Stimulated activated effector memory CD8-positive, alpha-beta T cell treated with anti-CD3 and anti-CD28 coated beads, Interleukin-12 subunit alpha, Interleukin-12 subunit beta, amount 100 ng/mL, for 72 hours (primary cell): ENCODE measurements around the gene ZMYM2.
"Not testable (repeated sequence)": the region's sequence is repeated elsewhere in the genome, so short reads cannot be mapped to it uniquely, and the experiment has no call there.

Source experiments
- ATAC-seq: fragments of 150-1000 bp; cut with Tn5 transposase; 2 replicates; pipeline ENCODE4 v1.10.0; 2021
- DNase-seq, 2 donors: peaks; one replicate each; pipeline ENCODE4 v3.0.0; 2021 to 2022; ENCODE audit warnings: low spot score in 2 of 2
- H3K27ac Mint-ChIP-seq: one replicate; pipeline ENCODE4 v1.8.0; 2022; ENCODE audit warnings: mild to moderate bottlenecking, mixed read lengths
- H3K36me3 Mint-ChIP-seq: one replicate; pipeline ENCODE4 v1.8.0; 2022; ENCODE audit warnings: mild to moderate bottlenecking, mixed read lengths
- H3K4me1 Mint-ChIP-seq: one replicate; pipeline ENCODE4 v1.8.0; 2022; ENCODE audit warnings: mixed read lengths
- H3K4me3 Mint-ChIP-seq: one replicate; pipeline ENCODE4 v1.8.0; 2022; ENCODE audit warnings: mild to moderate bottlenecking, mixed read lengths
- H3K9me3 Mint-ChIP-seq: one replicate; pipeline ENCODE4 v1.8.0; 2022; ENCODE audit warnings: mixed read lengths

The ZMYM2 gene

DNA sequence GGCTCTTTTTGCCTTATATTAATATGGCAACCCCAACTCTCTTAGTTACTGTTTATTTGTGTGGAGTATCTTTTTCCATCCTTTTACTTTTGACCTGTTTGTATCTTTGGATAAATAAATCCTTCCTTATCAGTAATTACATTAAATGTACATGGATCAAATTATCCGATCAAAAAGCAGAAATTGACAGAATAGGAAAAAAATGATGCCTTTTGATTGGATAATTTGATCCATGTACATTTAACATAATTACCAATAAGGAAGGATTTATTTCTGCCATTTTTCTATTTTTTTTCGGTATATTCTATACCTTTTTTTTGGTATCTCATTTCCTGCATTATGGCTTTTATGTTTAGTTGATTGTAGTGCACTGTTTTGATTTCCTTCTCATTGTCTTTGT lies 57.2 kb downstream of the ZMYM2 start:
- ATAC-seq (no peak), DNase-seq (no peak)
- Mint-ChIP-seq H3K9me3 (peaks cover 16% of the 10 kb centered on the region), H3K4me1 (peaks cover 25% of the 10 kb centered on the region), H3K27ac (no peak overlapping the region), H3K4me3 (no peak overlapping the region), H3K36me3 (peaks cover 98% of the 10 kb centered on the region)

DNA sequence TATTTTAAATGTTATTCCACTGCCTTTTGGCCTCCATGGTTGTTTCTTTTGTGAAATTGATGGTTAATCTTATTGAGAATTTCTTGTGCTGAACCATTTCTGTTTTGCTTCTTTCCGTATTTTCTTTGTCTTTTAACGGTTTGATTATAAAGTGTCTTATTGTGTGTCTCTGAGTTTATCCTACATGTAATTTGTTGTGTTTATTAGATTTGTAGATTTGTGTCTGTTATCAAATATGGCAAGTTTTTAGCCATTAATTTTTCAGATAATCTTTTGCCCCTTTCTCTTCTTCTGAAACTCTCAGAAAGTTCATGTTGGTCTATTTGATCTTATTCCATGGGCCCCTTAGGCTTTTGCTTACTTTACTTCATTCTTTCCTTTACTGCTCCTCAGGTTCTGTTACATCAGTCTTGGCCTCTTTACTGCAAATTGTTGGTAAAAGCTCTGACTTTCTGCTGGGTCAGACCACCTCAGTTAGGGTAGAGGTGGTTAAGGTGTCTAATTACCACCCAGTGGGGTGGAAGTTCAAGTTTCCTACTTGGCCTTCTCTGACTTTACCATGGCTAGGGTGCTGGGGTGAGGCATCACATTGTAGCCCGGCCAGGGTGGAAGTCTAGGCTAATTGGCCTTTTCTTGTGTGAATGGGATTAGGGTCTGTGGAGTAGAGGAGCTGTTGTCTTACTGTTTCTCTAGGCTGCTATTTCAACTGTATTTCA lies 58.3 kb downstream of the ZMYM2 start:
- Mint-ChIP-seq H3K4me1 (peaks cover 32% of the 10 kb centered on the region), H3K36me3 (peaks cover 98% of the 10 kb centered on the region), H3K27ac (no peak overlapping the region), H3K9me3 (peaks cover 16% of the 10 kb centered on the region), H3K4me3 (no peak overlapping the region)
- DNase-seq (no peak), ATAC-seq (no peak)

DNA sequence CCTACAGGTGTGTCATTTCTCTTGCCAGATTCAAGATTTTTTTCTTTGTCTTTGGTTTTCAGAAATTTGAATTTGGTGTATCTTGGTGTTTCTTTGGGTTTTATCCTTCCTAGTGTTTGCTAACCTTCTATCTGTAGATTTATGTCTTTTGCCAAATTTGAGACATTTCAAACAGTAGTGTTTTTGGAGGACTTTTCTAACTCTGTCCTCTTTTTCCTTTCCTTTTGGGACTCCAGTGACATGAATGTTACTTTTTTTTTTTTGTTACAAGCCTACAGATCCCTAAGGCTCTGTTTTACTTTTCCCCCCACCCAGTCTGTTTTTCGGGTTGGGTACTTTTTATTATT lies 58.8 kb downstream of the ZMYM2 start:
- H3K9me3 Mint-ChIP-seq = peaks cover 16% of the 10 kb centered on the region
- no peak for ATAC-seq
- H3K4me3 Mint-ChIP-seq = no peak overlapping the region
- H3K36me3 Mint-ChIP-seq = peaks cover 98% of the 10 kb centered on the region
- DNase-seq = no peak
- no peak overlapping the region for H3K27ac Mint-ChIP-seq
- H3K4me1 Mint-ChIP-seq = peaks cover 37% of the 10 kb centered on the region

DNA sequence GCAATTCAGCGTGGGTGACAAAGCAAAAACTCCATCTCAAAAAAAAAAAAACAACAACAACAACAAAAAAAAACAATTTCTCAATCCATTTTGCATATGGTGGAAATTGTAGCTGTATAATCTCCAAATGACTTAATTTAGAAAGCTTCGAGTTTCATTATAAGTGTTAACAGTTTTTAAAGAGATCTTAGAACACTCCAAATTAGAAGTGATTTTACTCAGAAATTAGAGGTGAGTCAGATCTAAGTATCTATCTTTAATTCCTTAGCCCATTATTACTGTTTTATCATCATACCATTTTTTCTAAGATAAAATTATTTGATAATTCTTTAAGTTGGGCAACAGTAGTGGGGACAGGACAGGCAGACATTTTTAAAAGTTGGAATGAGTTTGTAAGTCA lies 60.5 kb downstream of the ZMYM2 start:
- Mint-ChIP-seq H3K9me3 (peaks cover 16% of the 10 kb centered on the region), H3K4me1 (peaks cover 37% of the 10 kb centered on the region), H3K4me3 (no peak overlapping the region), H3K27ac (no peak overlapping the region), H3K36me3 (peaks cover 96% of the 10 kb centered on the region)
- ATAC-seq = peak; percentile 87
- DNase-seq = no peak

DNA sequence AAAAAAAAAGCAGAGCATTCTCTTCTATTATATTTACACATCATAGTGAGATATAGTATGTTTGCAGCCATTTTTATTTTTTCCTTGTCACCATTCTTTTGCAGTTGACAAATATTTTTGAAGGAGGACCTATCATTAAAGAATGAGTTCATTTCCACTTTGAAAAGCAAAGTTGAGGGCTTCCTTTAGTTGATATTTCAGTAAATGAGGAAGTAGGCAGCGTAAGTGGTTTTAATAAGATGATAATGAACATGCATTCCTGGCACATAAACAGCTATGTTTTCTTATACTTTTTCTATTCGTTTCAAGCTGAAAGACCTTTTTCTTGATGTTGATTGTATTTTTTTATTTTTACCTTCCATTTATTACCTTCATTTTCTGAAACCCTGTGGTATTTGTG lies 66.2 kb downstream of the ZMYM2 start:
- H3K27ac Mint-ChIP-seq = no peak overlapping the region
- no peak overlapping the region for H3K4me3 Mint-ChIP-seq
- peaks cover 16% of the 10 kb centered on the region for H3K4me1 Mint-ChIP-seq
- H3K9me3 Mint-ChIP-seq = no peaks in the 10 kb centered on the region
- H3K36me3 Mint-ChIP-seq = peaks cover 93% of the 10 kb centered on the region
- no peak for DNase-seq
- ATAC-seq = no peak

DNA sequence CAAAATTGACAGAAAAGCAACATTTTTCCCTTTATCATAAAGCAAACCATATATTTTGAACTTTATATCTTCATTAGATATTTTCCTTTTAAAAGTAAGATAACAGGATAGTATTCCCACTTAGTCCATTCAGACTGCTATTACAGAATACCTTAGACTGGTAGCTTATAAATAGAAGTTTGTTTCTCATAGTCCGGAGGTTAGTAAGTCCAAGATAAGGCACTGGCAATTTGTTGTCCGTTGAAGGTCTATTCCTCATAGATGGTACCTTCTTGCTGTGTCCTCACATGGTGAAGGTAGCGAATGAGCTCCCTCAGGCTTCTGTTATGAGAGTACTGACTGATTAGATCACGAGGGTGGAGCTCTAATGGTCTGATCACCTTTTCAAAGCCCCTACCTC lies 70.4 kb downstream of the ZMYM2 start:
- H3K36me3 Mint-ChIP-seq = peaks cover 95% of the 10 kb centered on the region
- no peak overlapping the region for H3K4me3 Mint-ChIP-seq
- no peaks in the 10 kb centered on the region for H3K4me1 Mint-ChIP-seq
- H3K27ac Mint-ChIP-seq = no peak overlapping the region
- H3K9me3 Mint-ChIP-seq = no peaks in the 10 kb centered on the region
- DNase-seq (no peak), ATAC-seq (no peak)

DNA sequence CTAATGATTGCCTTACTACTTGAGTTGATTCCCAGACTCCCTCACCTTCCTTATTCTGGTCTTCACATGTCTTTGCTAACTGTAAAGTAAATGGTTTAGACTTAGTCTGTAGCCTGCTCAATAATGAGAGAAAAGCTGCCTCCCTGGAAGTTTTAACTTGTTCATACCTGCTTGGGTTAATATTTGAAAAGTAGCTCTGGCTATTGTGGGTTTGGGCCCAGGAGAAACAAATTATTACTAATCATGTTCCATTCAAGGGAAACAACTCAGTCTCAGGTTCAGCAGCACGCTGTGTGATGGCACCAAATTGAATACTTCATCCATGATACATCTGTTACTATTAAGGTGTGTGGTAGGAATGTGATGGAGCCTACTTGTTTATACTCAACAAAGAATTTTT lies 75.0 kb downstream of the ZMYM2 start:
- no peaks in the 10 kb centered on the region for H3K4me1 Mint-ChIP-seq
- H3K27ac Mint-ChIP-seq = no peak overlapping the region
- DNase-seq (no peak), ATAC-seq (no peak)
- no peaks in the 10 kb centered on the region for H3K9me3 Mint-ChIP-seq
- no peak overlapping the region for H3K4me3 Mint-ChIP-seq
- H3K36me3 Mint-ChIP-seq = peaks cover 100% of the 10 kb centered on the region

DNA sequence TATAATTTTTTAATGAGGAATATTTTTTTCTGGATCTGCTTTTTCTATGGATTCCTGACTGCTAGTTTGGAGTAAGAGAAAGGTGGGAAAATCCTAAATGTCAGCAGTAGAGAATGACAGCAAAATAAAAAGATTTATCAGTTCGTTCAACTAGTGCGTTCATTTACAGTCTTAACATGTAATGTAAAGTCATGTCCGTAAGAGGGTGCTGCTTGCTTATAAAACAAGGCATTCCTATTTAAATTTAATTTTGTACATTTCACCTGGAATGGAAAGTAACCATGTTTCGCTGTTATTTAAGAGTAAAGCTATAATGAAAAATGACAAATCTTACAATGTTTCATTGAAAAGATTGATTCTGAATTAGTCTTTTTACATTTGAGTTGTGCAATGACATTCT lies 76.6 kb downstream of the ZMYM2 start:
- Mint-ChIP-seq H3K9me3 (no peaks in the 10 kb centered on the region), H3K4me3 (no peak overlapping the region), H3K4me1 (peaks cover 14% of the 10 kb centered on the region), H3K27ac (no peak overlapping the region), H3K36me3 (peaks cover 100% of the 10 kb centered on the region)
- no peak for ATAC-seq
- DNase-seq = no peak

DNA sequence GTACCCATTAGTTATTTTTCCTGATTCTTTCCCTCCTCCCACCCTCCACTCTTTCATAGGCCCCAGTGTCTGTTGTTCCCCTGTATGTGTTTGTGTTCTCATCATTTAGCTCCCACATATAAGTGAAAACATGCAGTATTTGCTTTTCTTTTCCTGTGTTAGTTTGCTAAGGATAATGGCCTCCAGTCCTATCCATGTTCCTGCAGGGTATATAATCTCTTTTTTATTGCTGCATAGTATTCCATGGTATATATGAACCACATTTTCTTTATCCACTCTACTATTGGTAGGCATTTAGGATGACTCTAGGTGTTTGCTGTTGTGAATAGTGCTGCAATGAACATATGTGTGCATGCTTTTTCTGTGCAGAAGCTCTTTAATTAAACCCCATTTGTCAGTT lies 79.4 kb downstream of the ZMYM2 start:
- H3K36me3 Mint-ChIP-seq = peaks cover 100% of the 10 kb centered on the region
- H3K9me3 Mint-ChIP-seq = no peaks in the 10 kb centered on the region
- ATAC-seq = no peak
- H3K27ac Mint-ChIP-seq = no peak overlapping the region
- peaks cover 38% of the 10 kb centered on the region for H3K4me1 Mint-ChIP-seq
- DNase-seq = no peak
- H3K4me3 Mint-ChIP-seq = no peak overlapping the region

DNA sequence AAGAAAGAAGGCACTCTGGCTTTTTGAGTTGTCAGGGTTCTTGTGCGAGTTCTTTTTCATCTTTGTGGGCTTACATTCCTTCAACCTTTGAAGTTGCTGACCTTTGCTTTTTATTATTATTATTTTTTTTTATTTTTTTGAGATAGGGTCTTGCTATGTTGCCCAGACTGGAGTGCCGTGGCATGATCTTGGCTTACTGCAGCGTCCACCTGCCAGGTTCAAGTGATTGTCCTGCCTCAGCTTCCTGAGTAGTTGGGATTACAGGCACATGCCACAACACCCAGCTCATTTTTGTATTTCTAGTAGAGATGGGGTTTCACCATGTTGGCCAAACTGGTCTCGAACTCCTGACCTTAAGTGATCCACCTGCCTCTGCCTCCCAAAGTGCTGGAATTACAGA lies 84.1 kb downstream of the ZMYM2 start:
- H3K4me3 Mint-ChIP-seq, ATAC-seq, DNase-seq, H3K27ac Mint-ChIP-seq, H3K9me3 Mint-ChIP-seq: not testable (repeated sequence)
- peaks cover 87% of the 10 kb centered on the region for H3K36me3 Mint-ChIP-seq
- peaks cover 44% of the 10 kb centered on the region for H3K4me1 Mint-ChIP-seq

DNA sequence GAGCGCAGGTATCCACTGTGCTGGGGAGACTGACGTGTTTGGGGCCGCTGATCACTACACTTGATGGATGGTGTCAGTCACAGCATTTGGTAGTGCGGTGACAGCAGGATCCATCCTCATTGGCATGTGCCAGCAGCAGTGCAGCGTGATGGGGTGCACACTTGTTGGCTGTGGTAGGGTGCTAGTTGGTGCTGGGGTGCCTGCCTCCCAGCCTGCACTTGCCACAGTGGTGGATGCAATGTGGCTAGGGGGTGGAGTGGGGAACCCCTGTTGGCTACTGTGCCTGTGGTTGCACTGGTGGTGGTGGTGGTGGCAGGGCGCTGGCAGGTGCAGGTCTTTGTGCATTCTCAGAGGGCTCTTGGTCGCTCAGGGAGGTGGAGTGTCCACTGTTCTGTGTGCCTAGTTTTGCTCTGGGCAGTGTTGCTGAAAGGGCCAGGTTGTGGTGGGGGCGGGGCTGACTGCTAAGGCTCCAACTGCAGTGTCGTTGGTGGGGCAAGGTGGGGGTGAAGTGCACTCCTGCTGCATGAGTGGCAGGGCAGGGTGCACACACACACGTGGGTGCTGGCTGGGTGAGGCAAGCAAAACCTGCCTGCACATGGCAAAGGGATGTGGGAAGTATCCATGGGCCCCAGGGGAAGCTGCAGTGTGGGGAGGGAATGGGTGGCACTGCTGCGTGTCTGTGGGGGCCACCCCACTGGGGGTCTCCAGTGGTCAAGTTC lies 84.8 kb downstream of the ZMYM2 start:
- ATAC-seq = peak; percentile 19
- H3K4me1 Mint-ChIP-seq = peaks cover 46% of the 10 kb centered on the region

DNA sequence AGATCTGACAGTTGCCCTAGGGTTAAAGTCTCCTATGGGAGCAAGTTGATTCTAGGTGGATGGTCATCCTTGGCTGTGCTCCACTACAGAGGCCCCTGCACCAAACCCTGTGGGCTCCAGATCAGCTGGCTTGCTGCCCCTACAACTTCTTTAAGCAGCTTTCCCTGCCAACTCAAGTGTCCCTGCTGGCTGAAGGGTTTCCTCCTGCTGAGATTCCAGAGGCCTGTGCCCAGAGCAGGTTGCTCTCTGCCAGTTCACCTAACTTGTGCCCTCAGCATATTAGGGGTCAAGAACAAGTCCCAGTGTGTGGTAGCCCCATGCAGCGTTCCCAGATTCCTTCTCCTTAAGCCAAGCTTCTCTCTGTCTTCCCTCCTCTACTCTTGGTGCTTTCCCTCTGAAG lies 85.6 kb downstream of the ZMYM2 start:
- H3K27ac Mint-ChIP-seq = no peak overlapping the region
- no peak overlapping the region for H3K4me3 Mint-ChIP-seq
- DNase-seq (no peak), ATAC-seq (no peak)
- H3K4me1 Mint-ChIP-seq = peaks cover 49% of the 10 kb centered on the region
- peaks cover 81% of the 10 kb centered on the region for H3K36me3 Mint-ChIP-seq
- H3K9me3 Mint-ChIP-seq = no peaks in the 10 kb centered on the region

More for the DNA sequence above, 84.8 kb downstream of the ZMYM2 start:
- no peak for DNase-seq
- Mint-ChIP-seq H3K36me3 (peaks cover 81% of the 10 kb centered on the region), H3K4me3 (no peak overlapping the region), H3K27ac (no peak overlapping the region), H3K9me3 (no peaks in the 10 kb centered on the region)

DNA sequence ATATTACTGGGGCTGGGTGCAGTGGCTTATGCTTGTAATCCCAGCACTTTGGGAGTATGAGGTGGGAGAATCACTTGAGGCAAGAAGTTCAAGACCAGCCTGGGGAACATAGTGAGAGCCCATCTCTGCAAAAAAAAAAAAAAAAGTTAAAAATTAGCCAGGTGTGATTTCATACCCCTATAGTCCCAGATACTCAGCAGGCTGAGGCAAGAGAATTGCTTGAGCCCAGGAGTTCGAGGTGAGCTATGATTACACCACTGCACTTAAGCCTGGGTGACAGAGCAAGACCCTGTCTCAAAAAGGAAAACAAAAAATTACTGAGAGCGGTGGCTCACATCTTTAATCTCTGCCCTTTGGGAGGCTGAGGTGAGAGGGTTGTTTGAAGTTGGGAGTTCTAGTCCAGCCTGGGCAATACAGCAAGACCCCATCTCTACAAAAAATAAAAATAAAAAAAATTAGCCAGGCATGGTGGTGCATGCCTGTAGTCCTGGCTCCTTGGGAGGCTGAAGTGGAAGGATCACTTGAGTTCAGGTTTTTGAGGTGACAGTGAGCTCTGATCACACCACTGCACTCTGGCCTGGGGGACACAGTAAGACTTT lies 87.5 kb downstream of the ZMYM2 start:
- Mint-ChIP-seq H3K27ac (no peak overlapping the region), H3K4me3 (no peak overlapping the region), H3K36me3 (peaks cover 77% of the 10 kb centered on the region), H3K4me1 (peaks cover 38% of the 10 kb centered on the region), H3K9me3 (no peaks in the 10 kb centered on the region)
- no peak for ATAC-seq
- no peak for DNase-seq

DNA sequence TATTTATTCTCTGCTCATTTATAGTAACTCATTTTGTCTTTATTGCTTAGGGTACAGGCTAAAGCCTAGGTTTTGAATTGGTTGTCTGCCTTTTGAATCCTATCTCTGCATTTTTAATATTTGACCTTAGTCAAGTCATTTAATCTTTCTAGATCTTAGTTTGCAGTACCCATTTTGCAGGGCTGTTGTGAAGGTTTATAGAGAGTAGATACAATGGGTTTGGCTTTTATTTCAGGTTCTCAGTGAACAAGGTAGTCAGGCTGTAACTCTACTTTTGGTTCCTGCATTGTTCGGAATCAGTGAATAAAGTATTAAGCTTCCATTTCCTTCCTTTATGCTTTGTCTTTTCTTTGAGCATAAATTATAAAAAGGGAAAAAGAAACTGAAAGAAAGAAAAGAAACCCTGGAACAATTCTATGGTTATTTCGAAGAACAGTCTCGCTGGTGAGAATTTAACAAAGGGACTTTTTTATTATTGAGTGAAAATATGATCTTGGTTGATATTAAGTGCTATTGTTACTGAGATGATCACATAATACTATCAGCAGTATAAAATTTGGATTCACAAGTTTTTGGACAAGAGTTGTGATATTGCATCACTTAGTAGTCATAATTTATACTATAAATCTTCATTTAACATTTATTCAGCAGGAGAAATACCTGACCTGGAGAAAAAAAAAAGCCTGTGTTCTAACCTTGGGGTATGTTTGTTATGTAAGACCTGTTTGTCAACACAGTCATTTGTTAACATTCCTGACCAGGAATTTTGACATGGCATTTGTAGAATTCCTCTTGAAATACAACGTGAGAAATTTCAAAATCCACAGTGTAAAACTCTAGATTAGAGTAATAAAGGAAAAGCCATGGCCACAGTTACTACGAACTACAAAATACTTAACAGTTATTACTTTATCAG lies 91.3 kb downstream of the ZMYM2 start:
- Mint-ChIP-seq H3K4me3 (peak overlapping the region; percentile 50), H3K9me3 (no peaks in the 10 kb centered on the region), H3K36me3 (peaks cover 77% of the 10 kb centered on the region), H3K4me1 (peaks cover 17% of the 10 kb centered on the region), H3K27ac (peak overlapping the region; percentile 56)
- DNase-seq (no peak), ATAC-seq (peak; percentile 83)

DNA sequence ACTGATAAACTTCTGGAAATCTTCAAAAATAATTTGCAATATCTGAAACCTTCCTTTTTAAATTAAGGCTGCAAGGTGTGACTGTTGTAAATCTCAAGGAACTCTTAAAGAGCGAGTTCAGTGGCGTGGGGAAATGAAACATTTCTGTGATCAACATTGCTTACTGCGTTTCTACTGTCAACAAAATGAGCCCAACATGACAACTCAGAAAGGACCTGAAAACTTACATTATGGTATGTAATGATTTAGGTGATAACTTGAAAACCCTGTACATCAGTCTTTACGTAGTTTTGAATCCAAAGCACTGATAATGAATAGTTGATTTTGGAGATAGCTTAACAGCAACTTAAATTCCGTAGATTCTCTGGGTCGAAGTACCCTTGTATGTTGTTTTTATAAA lies 92.8 kb downstream of the ZMYM2 start:
- no peaks in the 10 kb centered on the region for H3K9me3 Mint-ChIP-seq
- peaks cover 79% of the 10 kb centered on the region for H3K36me3 Mint-ChIP-seq
- no peak overlapping the region for H3K4me3 Mint-ChIP-seq
- ATAC-seq = no peak
- no peak overlapping the region for H3K27ac Mint-ChIP-seq
- DNase-seq = no peak
- H3K4me1 Mint-ChIP-seq = peaks cover 17% of the 10 kb centered on the region
